DND-41 (cell line): ENCODE measurements around the gene CDAN1.

Source experiments
- ATAC-seq: fragments of 200-7000 bp; cut with Tn5 transposase; 3 replicates; pipeline ENCODE4 v1.9.1; 2021; ENCODE audit warnings: low read depth; ENCODE audit not compliant: insufficient read depth
- DNase-seq: peaks from one replicate; pipeline ENCODE4 v3.0.0-alpha.2; 2020
- H2AFZ ChIP-seq: 2 replicates; pipeline ENCODE4 v1.6.0; 2012; ENCODE audit warnings: low read depth, low read length
- H3K27ac ChIP-seq: 2 replicates; pipeline ENCODE4 v1.5.1; 2012; ENCODE audit warnings: low read length, inconsistent platforms
- H3K27me3 ChIP-seq: fragments of 200-600 bp; sonication (generic); 2 replicates; pipeline ENCODE4 v1.6.0; 2012; ENCODE audit warnings: low read length, mild to moderate bottlenecking, inconsistent platforms; ENCODE audit not compliant: insufficient read depth, poor library complexity
- H3K36me3 ChIP-seq: 2 replicates; pipeline ENCODE4 v1.5.1; 2012; ENCODE audit warnings: low read length, inconsistent platforms; ENCODE audit not compliant: insufficient read depth
- H3K4me1 ChIP-seq: 2 replicates; pipeline ENCODE4 v1.5.1; 2012; ENCODE audit warnings: mild to moderate bottlenecking, low read length; ENCODE audit not compliant: insufficient read depth
- H3K4me2 ChIP-seq: 2 replicates; pipeline ENCODE4 v1.6.0; 2012; ENCODE audit warnings: mild to moderate bottlenecking, moderate library complexity, low read length, inconsistent platforms; ENCODE audit not compliant: insufficient read depth
- H3K4me3 ChIP-seq, 2 experiments: fragments of 200-600 bp in 1 of 2; shearing (Covaris generic) in 1 of 2; 2 replicates each; pipeline ENCODE4 v1.5.1; 2012 to 2016; ENCODE audit warnings: inconsistent platforms in 2 of 2, low read length in 2 of 2, mild to moderate bottlenecking in 2 of 2, low read depth in 1 of 2, moderate library complexity in 1 of 2
- H3K79me2 ChIP-seq: 2 replicates; pipeline ENCODE4 v1.6.0; 2012; ENCODE audit warnings: low read length, inconsistent platforms; ENCODE audit not compliant: insufficient read depth
- H3K9ac ChIP-seq: 2 replicates; pipeline ENCODE4 v1.6.0; 2012; ENCODE audit warnings: low read depth, mild to moderate bottlenecking, inconsistent platforms, low read length, moderate library complexity
- H3K9me3 ChIP-seq: 2 replicates; pipeline ENCODE4 v1.5.1; 2012; ENCODE audit warnings: low read length, moderate library complexity, mild to moderate bottlenecking, inconsistent platforms; ENCODE audit not compliant: insufficient read depth, severe bottlenecking
- H4K20me1 ChIP-seq: 2 replicates; pipeline ENCODE4 v1.6.0; 2012; ENCODE audit warnings: low read length; ENCODE audit not compliant: insufficient read depth
- EZH2 ChIP-seq: IDR thresholded peaks from 3 replicates; pipeline ENCODE4 v1.6.1; 2012; ENCODE audit warnings: borderline replicate concordance, low read depth, mild to moderate bottlenecking, moderate library complexity, low read length, inconsistent platforms; ENCODE audit not compliant: severe bottlenecking
- TF ChIP-seq, protein P1 (sequence below): IDR thresholded peaks from 2 replicates; pipeline ENCODE4 v1.5.1; 2012; ENCODE audit warnings: borderline replicate concordance, low read length, moderate library complexity, mild to moderate bottlenecking; ENCODE audit not compliant: poor library complexity, severe bottlenecking; ENCODE audit errors: extremely low read depth

The CDAN1 gene

DNA sequence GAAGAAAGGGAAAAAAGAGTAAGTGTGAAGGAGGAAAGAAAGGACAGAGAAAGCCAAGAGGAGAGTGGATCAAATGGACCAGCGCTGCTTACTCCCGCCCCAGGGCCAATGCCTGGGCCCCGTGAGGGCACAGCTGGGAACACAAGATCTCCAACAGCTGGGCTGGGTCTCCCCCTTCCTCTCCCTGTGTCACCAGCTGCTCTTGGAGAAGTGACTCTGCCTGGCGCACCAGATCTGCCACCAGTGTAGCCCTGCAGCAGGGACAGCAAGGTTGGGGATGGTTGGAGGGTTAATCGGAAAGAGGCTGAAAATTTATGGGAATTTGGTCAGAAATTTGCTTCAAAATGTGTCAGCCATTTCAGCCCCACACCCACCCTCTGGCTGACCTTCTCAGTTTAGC, 8.4 kb downstream of the CDAN1 start:
- no peak overlapping the region for H2AFZ ChIP-seq
- no peak overlapping the region for H3K4me2 ChIP-seq
- H3K9ac ChIP-seq = no peak overlapping the region
- H3K4me1 ChIP-seq = no peaks in the 10 kb centered on the region
- H3K79me2 ChIP-seq = no peaks in the 10 kb centered on the region
- DNase-seq (no peak), ATAC-seq (no peak)
- no peak overlapping the region for H3K27ac ChIP-seq
- no peaks in the 10 kb centered on the region; the same call in none of the 2 replicates for H4K20me1 ChIP-seq
- H3K4me3 ChIP-seq = no peak overlapping the region
- TF ChIP-seq, protein P1, sequence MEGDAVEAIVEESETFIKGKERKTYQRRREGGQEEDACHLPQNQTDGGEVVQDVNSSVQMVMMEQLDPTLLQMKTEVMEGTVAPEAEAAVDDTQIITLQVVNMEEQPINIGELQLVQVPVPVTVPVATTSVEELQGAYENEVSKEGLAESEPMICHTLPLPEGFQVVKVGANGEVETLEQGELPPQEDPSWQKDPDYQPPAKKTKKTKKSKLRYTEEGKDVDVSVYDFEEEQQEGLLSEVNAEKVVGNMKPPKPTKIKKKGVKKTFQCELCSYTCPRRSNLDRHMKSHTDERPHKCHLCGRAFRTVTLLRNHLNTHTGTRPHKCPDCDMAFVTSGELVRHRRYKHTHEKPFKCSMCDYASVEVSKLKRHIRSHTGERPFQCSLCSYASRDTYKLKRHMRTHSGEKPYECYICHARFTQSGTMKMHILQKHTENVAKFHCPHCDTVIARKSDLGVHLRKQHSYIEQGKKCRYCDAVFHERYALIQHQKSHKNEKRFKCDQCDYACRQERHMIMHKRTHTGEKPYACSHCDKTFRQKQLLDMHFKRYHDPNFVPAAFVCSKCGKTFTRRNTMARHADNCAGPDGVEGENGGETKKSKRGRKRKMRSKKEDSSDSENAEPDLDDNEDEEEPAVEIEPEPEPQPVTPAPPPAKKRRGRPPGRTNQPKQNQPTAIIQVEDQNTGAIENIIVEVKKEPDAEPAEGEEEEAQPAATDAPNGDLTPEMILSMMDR = no peak
- TF ChIP-seq EZH2 = no peak
- peaks cover 100% of the 10 kb centered on the region for H3K36me3 ChIP-seq
- H3K27me3 ChIP-seq = no peaks in the 10 kb centered on the region
- H3K9me3 ChIP-seq = no peaks in the 10 kb centered on the region

DNA sequence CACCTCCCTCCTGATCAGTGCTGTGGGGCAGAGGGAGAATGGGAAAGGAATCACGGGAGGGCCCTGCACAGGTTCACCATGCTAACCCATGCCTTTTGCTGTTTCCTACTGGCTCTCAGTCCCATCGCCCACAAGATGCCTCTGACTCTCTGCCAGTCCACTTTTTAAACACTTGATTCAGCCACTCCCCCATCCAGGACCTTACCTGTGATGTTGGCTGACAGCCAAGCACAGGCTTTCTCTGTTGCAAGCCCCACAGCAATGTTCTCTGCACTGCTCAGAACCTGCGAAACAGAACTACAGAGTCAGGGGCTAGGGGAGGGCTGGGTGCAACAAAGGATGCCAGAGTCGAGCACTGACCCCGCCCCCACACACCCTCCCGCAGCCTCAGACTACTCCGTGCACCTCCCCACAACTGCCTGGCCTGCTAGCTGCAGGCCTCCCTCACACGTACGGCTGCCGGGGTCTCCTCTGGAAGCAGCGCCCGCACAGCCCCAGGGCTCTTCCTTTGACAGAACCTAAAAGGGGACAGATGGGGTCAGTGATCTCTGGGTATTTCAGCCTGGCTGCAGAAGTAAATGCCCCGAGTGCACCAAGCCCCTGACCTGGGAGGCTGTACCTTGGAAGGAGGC, 9.1 kb downstream of the CDAN1 start:
- Histone ChIP-seq H3K9me3 (no peaks in the 10 kb centered on the region), H4K20me1 (no peaks in the 10 kb centered on the region; the same call in none of the 2 replicates), H3K4me3 (no peak overlapping the region), H3K27ac (no peak overlapping the region), H3K4me1 (no peaks in the 10 kb centered on the region), H2AFZ (no peak overlapping the region), H3K9ac (no peak overlapping the region), H3K27me3 (no peaks in the 10 kb centered on the region), H3K36me3 (peaks cover 100% of the 10 kb centered on the region), H3K4me2 (no peak overlapping the region), H3K79me2 (no peaks in the 10 kb centered on the region)
- DNase-seq (no peak), ATAC-seq (no peak)
- no peak for TF ChIP-seq EZH2
- TF ChIP-seq, protein P1 = no peak

DNA sequence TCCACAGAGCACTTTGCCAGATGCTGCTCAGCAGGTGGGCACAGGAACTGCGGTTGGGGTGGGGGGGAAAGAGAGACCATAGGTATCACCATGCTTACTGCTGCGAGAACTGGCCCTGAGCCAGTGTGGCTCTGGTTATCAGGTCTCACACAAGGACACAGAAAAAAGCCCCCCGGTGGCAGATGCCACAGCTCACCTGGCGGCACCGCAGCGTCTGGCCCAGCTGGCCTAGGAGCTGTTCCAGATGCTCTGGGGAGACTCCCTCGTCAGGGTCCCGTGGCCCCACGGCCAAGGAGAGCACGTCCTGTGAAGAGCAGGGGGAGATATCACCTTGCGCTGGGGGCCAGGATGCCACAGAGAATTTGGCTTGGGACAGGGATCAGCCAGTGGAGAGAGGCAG, 10.8 kb downstream of the CDAN1 start:
- no peaks in the 10 kb centered on the region for H3K27me3 ChIP-seq
- no peak overlapping the region for H3K9ac ChIP-seq
- ATAC-seq (no peak), DNase-seq (no peak)
- no peak overlapping the region for H3K27ac ChIP-seq
- no peak overlapping the region for H3K4me3 ChIP-seq
- no peak for TF ChIP-seq EZH2
- TF ChIP-seq, protein P1 = no peak
- H2AFZ ChIP-seq = no peak overlapping the region
- H3K4me2 ChIP-seq = no peak overlapping the region
- H3K36me3 ChIP-seq = peaks cover 92% of the 10 kb centered on the region
- H3K9me3 ChIP-seq = no peaks in the 10 kb centered on the region
- H3K4me1 ChIP-seq = no peaks in the 10 kb centered on the region
- H3K79me2 ChIP-seq = no peaks in the 10 kb centered on the region
- no peaks in the 10 kb centered on the region; the same call in 1 of the 2 replicates for H4K20me1 ChIP-seq
